ENCODE measurements around the gene PSTPIP1. TPM values are rescaled to one million over a fixed set of nuclear protein-coding genes. Genes with fewer than 3 reads are reported as not detected.

Gene PSTPIP1
- total and polyA plus RNA-seq, 2 of the 4 experiments (the other 2 are of a cell fraction) = 0.36 to 1.1 TPM

GRCh38 chr15:77044228-77045042 is 49.5 kb downstream of the PSTPIP1 start:
- Histone ChIP-seq H2AFZ (replicated peaks; ENCODE audit: low read length, poor library complexity) (no peak overlapping the region), H3K27me3 (ENCODE audit: control insufficient read depth, insufficient read depth, low read length) (no peaks in the 10 kb centered on the region), H2AK5ac (ENCODE audit: low read depth, low read length) (no peak overlapping the region), H4K5ac (ENCODE audit: low read depth, low read length) (no peak overlapping the region), H3K4me1 (ENCODE audit: control insufficient read depth, insufficient read depth, low read length) (peaks cover 3% of the 10 kb centered on the region; the same call in 1 of the 2 replicates), H3K18ac (ENCODE audit: low read depth, low read length) (no peak overlapping the region), H2BK20ac (ENCODE audit: low read depth, low read length) (no peak overlapping the region), H3K23ac (ENCODE audit: low read depth, low read length) (no peak overlapping the region), H4K91ac (ENCODE audit: insufficient read depth, low read depth, low read length) (no peak overlapping the region), H2BK15ac (ENCODE audit: low read depth, low read length) (no peak overlapping the region), H3K79me1 (ENCODE audit: low read depth in 1 of 2, low read length in 2 of 2) (peaks cover 16 to 31% of the 10 kb centered on the region in 2 experiments), H2BK5ac (ENCODE audit: low read depth, low read length, poor library complexity, severe bottlenecking) (no peak overlapping the region), H3K9me3 (ENCODE audit: control insufficient read depth, insufficient read depth, low read length) (no peaks in the 10 kb centered on the region), H3K27ac (ENCODE audit: insufficient read depth, low read length) (no peak overlapping the region), H2AK9ac (replicated peaks; ENCODE audit: low read depth, low read length, poor library complexity) (no peak overlapping the region), H3K4me3 (ENCODE audit: insufficient read depth, low read depth, low read length) (no peak overlapping the region), H4K8ac (ENCODE audit: low read depth in 2 of 2, low read length in 2 of 2) (no peak overlapping the region), H4K20me1 (ENCODE audit: insufficient read depth, low read length) (no peaks in the 10 kb centered on the region), H2BK120ac (ENCODE audit: low read depth, low read length) (no peak overlapping the region), H3K56ac (ENCODE audit: extremely low read depth, insufficient read depth, low read length) (no peak overlapping the region), H3K4me2 (ENCODE audit: low read depth, low read length) (no peak overlapping the region), H3K9ac (ENCODE audit: low read depth, low read length) (no peak overlapping the region), H3K9me1 (ENCODE audit: insufficient read depth, low read length) (peaks cover 12% of the 10 kb centered on the region; the same call in 1 of the 2 replicates), H3K4ac (ENCODE audit: low read depth, low read length) (no peak overlapping the region), H3K36me3 (ENCODE audit: control insufficient read depth, insufficient read depth, low read length) (peaks cover 33% of the 10 kb centered on the region), H3K14ac (replicated peaks; ENCODE audit: low read depth, low read length) (no peak overlapping the region)
- WGBS, 2 experiments (ENCODE audit: extremely low coverage in 2 of 2, insufficient read length in 1 of 2) = 88% methylated on average over 3 of the region's 7 CpGs; no CpG with 5 or more reads in 1 of the 2 experiments
- BruUV-seq (replicated peaks) = no TSS peak
- DNase-seq = no peak
- POLR2A ChIA-PET (ENCODE audit: unreplicated experiment) = no interaction called here
- intact Hi-C loops (cut with micrococcal nuclease) (no loop called here), dilution Hi-C loops (cut with HindIII; ENCODE audit: low sequenced_read_pairs, unreplicated experiment) (no loop called here), in situ Hi-C loops (cut with MboI; ENCODE audit: low sequenced_read_pairs) (no loop called here)
- ATAC-seq (ENCODE audit: low read depth) = no peak
- TF ChIP-seq NFE2L2 (IDR thresholded peaks at IDR 0.05; ENCODE audit: low read depth, low read length) = no peak
- TF ChIP-seq BHLHE40 (IDR thresholded peaks at IDR 0.05; ENCODE audit: low read depth, low read length) = no peak
- TF ChIP-seq USF2 (IDR thresholded peaks at IDR 0.05; ENCODE audit: low read depth, low read length) = no peak
- TF ChIP-seq POLR2A (IDR thresholded peaks at IDR 0.05; ENCODE audit: low read depth, low read length) = no peak
- TF ChIP-seq MXI1 (IDR thresholded peaks at IDR 0.05; ENCODE audit: borderline replicate concordance, low read depth, low read length) = no peak
- CTCF ChIA-PET = interaction anchor here (1.1 kb wide), 1 partner anchor 16 kb away, joined by 3 read pairs; no protein-coding TSS in a partner anchor
